CD4-positive, alpha-beta T cell treated with Interleukin-4 for 4 hours (primary cell): ENCODE measurements around the gene SYNGR2.

Experiments used
- DNase-seq: peaks from one replicate; pipeline ENCODE4 v3.0.0-alpha.2; 2020

SYNGR2 gene

DNA sequence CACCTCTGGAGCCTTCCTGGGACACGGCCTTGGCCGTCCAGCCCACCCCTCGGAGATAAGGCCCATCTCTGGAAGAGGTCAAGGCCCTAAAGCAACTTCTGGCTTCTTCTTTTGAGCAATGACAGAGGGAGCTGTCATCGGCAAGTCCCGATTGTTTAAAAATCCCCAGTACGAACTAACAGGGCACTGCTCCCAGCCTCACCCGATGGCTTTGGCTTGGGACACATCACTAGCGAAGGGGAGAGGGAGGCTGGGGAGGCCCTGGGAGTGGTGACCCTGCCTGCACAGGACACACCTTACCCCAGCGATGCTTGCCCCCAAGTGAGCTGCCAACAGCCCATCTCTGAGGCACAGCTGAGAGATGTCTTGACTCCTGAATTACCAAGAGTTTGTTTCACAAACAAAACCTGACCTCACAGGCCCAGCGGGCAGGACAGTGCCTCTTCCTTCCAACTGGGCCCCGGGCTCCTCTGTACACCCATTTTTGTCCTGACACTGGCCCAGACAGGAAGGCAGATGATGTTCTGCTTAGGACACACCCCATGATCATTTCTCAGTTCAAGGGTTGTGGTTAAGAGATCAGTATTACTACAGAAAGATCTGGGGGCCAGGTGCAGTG lies 4.8 kb downstream of the SYNGR2 start:
- peak; percentile 48 for DNase-seq

DNA sequence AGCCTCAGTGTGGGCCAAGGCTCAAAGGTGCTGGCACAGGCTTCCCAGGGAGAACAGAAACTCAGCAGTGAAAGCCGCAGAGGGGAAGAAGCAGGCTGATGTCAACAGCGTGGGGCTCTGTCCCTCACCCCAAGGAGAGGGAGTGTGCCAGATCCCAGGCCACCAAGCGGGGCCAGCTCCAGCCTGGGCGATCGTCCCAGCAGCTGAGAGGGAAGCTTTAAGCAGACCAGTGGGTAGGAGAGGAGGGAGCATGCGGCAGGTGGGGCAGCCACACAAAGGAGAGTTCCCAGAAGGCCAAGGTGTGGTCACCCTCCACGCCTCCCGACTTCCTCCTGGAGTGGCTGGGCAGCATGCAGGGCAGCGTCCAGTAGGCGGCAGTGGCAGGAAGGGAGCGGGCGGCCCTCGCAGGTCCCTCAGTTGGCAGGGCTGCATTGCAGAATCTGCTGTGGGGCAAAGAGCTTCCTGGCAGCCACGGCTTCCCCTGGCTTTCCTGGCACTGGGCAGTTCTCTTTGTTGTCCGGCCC lies 6.0 kb downstream of the SYNGR2 start:
- no peak for DNase-seq

DNA sequence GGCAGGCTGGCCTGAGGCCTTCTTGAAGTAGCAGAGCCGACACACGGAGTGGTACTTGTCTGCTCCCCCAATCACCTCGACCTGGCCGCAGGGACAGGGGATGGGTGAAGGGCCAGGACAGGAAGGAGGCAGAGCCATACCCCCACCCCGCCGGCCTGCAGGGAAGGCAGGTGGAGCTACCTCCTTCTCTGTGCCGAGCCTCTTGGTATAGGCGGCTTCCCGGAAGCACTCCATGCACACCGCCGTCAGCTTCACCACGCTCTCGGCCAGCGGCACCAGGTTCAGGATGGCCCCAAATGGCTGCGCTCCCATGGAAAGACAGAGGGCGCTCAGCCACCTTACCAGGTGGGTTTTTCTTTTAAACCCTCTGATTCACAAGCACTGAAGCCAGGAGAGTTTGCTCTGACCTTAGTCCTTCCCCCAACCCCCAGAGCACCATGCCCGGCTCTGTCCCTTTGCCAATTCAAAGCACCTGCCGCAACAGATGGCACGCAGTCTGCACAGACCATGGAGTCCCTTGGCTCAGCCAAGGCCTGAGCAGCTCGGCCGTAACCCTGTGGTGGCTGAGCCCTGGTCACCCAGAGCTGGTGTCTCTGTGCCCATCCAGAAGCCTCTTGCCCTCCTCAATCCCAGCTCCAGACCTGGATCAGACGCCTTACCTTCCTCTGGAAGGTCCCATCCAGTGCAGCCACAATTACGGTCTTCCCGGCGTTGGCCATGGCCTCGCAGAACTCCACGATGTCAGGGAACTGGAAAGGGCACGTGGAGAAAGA lies 6.7 kb downstream of the SYNGR2 start:
- no peak for DNase-seq

DNA sequence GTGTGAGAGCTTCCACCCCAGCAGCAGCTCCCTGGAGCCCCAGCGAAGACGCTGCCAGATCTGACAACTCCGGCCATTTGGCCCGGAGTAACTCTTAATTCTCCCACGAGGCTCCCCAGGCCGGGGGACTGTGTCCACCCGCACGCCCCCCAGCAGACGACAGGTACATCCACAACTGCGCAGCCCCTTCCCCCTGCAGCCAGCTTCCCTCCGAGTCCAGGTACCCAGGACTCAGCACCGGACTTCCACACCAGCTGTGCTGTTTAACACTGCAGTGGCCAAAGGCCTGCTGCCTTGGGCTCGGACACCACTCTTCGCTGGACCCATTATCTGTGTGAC lies 7.2 kb downstream of the SYNGR2 start:
- DNase-seq = no peak

DNA sequence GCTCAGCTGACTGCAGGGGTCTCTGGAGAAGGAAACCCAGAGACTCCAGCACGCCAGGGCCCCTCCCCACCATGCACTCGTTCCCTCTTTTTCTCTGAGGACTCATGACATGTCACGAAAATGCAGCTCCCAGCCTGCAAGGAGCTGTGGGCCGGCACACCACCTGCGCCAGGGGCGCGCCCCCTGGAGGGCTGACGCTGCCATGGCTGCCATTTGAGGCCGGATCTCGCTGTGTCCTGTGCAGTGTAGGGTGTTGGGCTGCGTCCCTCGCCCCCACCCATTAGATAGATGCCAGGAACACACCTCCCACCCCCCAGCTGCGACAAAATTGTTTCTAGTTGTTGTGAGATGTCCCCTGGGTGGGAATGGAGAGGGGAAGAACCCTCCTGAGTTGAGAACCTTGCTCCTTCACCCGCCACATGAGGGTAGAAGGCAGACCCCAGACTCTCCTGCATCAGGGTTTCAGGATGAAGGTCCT lies 8.2 kb downstream of the SYNGR2 start:
- DNase-seq = peak; percentile 73

DNA sequence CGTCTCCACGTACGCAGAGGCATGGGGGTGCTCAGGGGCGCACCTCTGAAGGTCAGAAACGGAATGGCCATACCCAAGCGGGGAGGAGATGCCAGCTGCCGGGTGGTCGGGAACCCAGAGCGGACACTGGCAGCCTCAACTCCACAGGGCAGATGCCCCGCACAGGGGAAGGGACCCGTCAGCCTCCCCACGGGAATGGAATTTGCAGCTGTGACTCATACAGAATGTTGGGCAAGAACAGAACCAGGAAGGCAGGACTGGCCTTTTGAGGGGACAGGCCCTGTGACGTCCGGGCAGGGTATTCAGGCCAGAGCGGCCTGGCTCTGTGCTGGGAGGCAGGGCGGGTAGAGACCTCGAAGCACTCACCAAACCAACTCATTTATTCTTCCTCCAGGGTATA lies 11.0 kb downstream of the SYNGR2 start:
- no peak for DNase-seq

DNA sequence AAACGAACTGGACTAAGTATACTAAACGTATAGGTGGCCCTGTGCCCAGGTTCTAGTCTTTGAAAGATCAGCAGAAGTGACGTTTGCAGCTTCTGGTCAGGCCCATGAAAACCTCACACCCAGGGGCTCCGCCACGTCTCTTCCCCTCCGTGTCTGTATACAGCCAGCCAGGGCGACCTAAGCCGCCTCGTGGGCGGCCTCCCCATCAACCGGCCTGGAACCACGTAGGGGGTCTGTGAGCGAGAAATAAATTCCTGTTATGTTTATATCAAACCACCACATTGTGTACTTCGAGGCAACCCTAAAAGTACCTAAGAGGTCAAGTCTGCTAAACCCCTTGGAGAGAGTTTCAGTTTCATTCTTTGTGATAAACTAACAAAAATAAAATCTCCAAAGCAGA lies 11.7 kb downstream of the SYNGR2 start:
- DNase-seq = no peak

DNA sequence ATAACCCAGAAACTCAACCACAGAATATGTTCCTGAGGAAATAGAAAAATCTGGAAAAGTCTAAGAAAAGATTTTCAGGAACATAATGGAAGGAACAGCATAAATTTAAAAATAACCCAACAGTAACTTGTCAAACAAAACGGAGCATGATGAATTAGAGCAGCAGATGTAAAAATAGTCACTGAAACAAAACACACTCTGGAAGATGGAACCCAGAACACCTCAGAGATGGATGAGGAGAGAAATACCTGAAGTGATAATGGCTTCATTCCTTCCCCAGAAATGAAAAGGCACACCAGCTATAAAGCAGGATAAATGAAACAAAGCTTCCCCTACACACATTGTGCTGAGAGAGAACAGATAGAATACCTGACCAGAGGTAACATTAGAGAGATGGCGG lies 12.1 kb downstream of the SYNGR2 start:
- no peak for DNase-seq

DNA sequence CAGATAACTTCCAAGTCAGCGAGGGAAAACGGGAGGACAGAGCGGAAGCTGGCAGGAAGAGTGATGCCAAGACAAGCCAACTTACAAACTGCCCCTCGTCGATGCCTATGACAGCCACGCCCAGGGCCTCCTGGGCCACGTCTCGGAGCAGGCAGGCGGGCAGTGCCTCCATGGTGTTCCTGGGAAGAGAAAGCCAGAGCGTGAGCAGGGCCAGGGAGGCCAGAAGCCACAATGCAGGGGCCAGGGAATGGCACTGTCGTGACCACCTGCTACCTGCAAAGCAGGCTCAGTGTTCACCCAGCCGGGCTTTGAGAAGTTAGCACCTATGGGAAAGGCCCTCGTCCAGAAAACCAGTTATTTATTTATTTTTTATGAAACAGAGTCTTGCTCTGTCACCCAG lies 14.1 kb downstream of the SYNGR2 start:
- no peak for DNase-seq

DNA sequence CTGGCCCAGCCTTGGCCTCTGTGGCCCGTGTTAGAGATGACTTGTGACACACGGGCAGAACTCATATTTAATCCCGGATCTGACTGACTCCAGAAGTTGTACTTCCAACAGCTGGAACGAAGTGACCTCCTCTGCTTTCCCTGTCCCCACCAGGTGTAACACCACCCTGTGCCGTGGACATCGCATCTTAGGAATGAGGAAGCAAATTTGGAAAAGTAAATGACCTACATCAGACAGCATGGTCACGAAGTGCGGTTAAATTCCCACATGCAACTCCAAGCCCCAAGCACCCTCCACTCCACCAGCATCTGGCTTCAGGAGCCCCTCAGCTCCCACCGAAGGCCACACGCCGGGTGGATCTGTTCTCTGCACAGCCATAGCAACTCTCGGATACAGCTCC lies 15.5 kb downstream of the SYNGR2 start:
- DNase-seq = no peak

DNA sequence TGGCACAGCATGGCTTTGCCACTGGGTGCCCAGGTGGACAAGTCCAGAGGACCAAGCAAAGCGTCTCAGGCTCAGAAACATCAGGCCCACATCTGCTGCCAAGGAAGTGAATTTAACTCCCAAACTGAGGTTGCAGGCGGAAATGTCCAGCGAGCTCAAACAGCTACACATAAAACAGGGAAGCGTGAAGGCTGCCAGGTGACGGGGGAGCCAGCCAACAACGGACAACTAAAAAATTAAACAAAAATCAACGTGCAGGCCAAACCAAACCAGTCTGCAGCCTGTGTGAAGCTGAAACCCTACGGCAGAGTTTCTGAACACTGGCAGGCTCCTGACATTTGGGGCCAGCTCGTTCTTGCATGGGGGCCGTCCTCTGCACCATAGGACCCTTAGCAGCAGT lies 16.0 kb downstream of the SYNGR2 start:
- DNase-seq = no peak

DNA sequence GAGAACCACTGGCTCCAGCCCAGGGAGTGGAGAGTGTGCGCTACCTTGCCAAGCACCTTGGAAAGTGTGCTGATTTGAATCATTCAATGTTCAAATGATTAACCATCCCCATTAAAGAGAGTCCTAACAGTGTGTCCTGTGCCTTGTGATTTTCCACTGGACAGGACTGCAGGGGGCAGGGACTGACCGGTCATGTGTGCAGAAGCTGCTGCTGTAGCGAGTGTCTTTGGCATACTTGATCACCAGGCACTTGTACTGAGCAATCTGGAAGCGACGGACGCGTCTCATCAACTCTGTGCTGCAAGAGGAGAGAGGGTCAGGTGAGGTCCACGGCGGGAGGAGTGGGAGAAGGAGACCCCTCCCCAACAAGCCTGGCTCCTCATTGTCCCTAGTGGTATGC lies 16.5 kb downstream of the SYNGR2 start:
- DNase-seq = no peak

DNA sequence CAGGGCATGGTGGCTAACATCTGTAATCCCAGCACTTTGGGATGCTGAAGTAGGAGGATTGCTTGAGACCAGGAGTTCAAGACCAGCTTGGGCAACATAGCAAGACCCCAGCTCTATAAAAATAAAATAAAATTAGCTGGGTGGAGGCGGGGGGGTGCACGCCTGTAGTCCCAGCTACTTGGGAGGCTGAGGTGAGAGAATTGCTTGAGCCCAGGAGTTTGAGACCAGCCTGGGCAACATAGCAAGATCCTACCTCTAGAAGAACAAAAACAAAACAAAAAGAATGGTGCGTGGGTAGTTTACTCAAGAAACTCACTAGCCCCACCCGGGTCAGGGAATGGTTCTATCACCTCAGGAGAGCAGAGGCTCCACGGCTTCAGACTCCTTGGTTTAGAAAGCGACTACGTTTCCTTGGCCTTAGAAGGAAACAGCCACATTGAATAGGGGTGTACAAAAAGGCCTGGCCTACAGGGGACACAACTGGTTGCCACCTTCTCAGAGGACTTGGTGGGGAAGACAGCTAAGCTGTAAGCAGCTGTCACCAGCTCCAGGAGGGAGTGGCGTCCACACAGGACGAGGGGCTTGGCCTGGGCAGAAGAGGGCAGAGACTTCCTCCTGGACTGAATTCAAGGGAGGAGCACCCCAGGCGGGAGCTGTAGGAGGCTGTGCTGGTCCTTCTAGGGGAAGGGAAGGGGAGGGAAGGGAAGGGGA lies 17.8 kb downstream of the SYNGR2 start:
- no peak for DNase-seq

DNA sequence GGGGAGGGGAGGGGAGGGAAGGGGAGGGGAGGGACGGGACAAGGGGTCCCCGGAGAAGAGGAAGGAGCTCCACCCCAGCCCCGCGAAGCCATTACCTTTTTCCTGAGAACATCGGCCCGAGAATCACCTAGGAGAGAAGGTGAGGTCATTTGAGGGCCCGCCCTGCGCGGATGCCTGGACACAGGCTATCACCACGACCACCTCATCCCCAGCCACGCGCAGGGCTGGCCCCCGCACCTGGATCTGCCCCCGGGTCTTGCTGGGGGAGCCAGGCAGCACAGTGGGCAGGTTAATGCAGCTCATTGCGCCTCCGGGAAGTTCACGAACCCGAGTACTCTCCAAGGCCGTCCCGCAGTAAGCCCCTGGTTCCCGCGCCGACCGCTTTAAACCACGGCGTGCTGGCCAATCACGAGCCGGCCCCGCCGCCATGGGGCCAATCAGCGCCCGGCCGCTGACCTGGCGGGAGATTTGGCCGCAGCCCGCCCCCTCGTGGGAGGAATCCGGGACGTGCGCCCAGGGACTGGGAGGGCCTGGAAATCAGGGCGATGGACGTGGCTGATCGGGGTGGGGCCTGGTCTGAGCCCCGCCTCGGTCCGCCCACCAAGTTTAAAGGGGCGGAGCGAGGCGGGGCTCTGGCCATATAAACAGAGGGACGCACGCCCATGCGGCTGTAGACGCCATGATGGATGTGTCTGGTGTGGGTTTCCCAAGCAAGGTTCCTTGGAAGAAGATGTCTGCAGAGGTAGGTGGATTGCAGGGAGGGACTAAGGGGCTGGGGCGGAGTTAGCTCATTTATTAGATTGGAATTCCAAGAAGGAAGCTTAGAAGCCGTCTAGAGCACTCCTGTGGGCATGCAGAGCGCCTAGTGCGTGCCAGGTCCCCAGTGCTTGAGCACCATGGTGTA lies 18.6 kb downstream of the SYNGR2 start, which contains the start of the genes AFMID and TK1:
TSS of gene AFMID (plus strand) at position 671 of the 904 bp plus-strand sequence. CDS start at position 680, 9 bp downstream.
TSS of gene TK1 (minus strand) at position 361 of the 904 bp plus-strand sequence. CDS start at position 303, 58 bp downstream.
- DNase-seq = peak; percentile 83

DNA sequence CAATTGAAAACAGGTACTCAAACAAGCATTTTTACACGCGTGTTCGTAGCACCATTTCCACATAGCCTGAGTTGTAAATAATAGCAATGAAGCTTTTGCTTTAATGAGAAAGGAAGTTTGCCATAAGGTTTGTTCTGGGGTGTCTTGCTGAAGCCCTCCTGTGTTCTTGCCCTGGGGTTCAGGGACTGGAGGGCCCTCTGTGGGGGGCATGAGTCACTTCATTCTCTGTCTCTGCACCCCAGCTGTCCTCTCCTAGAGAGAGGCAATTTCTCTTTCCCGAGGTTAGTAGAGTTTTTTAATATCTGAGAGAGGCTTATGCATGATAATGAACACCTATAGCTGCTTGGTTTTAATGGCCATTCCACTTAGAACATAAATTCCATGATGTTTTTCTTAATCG lies 28.3 kb downstream of the SYNGR2 start:
- DNase-seq = no peak

DNA sequence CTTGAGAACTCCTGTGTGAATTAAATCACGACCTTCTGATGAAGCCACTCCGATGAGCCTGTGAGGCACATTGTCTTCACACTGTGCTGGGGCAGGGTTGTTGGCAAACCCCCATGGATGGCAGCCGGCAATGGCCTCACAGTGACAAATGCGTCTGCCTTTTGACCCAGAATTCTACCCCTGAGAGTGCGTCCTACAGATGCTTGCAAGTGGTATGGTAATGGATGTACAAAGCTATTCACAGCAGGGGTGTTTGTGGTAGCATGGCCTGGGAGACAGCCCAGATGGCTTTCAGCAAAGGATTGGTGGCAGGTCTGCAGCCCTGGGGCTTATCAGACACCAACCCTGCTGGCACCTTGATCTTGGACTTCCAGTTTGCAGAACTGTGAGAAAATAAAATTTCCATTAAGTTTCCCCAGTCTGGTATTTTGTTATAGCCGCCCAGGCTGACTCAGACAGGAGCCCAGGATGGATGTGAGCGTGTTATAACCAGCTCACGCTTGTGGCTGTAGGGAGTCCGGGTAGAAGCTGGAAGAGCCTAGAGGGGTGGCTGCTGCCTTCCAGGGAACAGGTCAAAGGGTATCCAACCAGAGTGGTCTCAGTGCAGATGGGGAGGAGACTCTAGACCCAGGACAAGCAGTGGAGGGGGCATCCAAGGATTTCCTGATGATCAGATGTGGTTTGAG lies 28.9 kb downstream of the SYNGR2 start:
- no peak for DNase-seq

DNA sequence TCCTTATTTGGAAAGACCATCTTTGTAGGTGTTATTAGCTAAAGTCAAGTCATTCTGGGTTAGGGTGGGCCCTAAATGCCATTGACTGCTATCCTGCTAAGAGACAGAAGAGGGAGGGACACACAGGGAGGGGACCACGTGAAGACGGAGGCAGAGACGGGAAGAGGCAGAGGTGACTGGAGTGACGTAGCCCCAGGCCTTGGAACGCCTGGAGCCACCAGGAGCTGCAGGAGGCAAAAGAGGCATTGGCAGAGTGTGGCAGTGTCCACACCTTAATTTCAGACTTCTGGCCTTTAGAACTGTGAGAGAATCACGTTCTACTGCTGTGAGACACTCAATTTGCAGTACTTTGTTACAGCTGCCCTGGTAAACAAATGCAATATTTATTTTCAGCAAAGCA lies 32.1 kb downstream of the SYNGR2 start:
- no peak for DNase-seq

DNA sequence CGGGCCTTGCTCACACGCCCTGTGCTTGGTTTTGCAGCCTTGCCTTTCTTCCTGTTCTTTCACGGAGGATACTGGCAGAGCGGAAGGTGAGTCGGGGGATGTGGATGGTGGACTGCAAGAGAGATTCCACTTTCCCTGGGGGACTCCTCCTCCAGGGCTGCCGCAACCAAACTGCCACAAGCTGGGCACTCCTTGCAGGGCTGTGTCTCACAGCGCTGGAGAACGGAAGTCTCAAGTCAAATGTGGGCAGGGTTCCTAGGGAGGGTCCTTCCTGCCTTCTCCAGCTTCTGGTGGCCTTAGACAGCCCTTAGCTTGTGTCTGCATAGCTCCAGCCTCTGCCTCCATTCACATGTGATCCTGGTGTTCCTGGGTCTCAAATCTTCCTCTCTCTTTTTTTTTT lies 34.3 kb downstream of the SYNGR2 start:
- no peak for DNase-seq

DNA sequence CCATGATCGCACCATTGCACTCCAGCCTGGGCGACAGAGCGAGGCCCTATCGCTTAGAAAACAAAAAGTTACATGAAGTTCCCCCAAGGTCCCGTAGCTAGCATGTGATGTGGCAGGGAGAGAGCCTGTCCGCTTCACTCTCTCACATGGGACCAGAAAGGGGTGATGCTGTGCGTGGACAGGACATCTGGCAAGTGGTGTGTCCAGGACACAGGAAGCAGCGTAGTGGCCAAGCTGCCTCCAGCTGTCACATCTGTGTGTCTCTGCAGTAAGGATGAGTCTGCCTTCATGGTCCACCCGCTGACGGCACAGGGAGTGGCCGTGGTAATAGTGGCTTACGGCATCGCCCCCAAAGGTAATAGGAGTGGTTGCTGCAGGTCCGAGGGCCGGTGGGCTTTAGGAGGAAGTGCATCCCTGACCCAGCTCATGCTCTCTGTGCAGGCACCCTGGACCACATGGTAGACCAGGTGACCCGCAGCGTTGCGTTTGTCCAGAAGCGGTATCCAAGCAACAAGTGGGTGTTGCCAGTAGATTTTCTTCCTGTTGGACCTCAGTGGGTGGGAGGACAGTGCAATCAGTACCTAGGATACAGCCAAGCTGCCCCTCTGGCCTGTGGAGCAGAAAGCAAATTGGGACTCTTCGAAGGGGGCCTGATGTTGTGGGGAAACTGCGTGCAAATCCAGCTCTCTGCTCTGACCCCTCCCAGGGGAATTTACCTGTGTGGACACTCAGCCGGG lies 36.2 kb downstream of the SYNGR2 start:
- no peak for DNase-seq

DNA sequence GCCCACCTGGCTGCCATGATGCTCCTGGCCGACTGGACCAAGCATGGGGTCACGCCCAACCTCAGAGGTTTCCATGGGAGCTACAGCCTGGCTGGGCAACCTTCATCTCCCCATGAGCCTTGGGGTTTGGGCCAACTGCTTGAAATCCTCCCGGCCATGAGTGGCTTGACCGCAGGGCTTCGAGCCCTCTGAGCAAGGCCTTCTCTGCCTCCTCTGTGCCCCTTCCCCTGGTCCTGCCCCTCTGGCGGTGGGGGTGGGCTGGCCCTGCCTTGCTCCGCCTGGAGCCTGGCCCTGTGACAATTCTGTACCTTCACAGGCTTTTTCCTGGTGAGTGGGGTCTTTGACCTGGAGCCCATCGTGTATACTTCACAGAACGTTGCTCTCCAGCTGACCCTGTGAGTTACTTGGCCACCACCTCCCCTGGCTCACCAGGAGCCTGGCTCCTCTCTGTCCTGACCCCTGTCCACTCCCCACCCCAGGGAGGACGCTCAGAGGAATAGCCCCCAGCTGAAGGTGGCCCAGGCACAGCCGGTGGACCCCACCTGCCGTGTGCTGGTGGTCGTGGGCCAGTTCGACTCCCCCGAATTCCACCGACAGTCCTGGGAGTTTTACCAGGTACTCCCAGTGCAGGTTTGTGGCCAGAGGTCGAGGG lies 36.9 kb downstream of the SYNGR2 start:
- no peak for DNase-seq

DNA sequence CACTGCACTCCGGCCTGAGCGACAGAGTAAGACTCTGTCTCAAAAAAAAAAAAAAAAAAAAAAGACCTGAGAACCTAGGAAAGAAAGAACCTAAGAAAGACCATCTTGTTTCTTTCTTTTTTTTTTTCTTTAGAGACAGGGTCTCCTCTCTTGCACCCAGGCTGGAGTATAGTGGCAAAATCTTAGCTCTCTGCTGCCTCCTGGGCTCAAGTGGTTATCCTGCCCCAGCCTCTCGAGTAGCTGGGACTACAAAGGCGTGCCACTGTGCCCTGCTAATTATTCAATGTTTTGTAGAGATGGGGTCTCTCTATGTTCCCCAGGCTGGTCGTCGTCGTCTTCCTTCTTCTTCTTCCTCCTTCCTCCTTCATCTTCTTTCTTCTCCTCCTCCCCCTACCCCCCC lies 37.9 kb downstream of the SYNGR2 start:
- DNase-seq = no peak
